HEK293 (cell line): ENCODE measurements around the gene PITPNC1.

Experiments
- CTCF ChIA-PET: fragments of 350-600 bp; formaldehyde crosslinking; extraction: SDS; loops from one replicate; lab custom pipeline; 2021; ENCODE audit warnings: antibody characterized with exemption; lab: Yijun Ruan, JAX
- POLR2A ChIA-PET: fragments of 300-600 bp; formaldehyde crosslinking; extraction: SDS; loops from one replicate; lab custom pipeline; 2020; ENCODE audit warnings: antibody characterized with exemption, inconsistent platforms; lab: Yijun Ruan, JAX
- H3K27ac ChIP-seq: fragments of 200-500 bp; sonication (Bioruptor generic); 2 replicates; pipeline ENCODE4 v1.5.1; 2014; ENCODE audit warnings: low read depth, low read length, control low read depth, inconsistent platforms; ENCODE audit errors: extremely low read depth
- H3K36me3 ChIP-seq, 2 experiments: fragments of 200-500 bp in 1 of 2; sonication (Bioruptor generic) in 1 of 2; 1 replicate in 1 of 2; 2 replicates in 1 of 2; pipeline ENCODE4 v1.5.1; 2014 to 2017; ENCODE audit warnings: inconsistent platforms in 2 of 2, low read length in 2 of 2; ENCODE audit not compliant: control insufficient read depth in 2 of 2, insufficient read depth in 1 of 2
- H3K4me1 ChIP-seq: fragments of 200-500 bp; sonication (Bioruptor generic); 2 replicates; pipeline ENCODE4 v1.5.1; 2014; ENCODE audit warnings: mild to moderate bottlenecking, low read length, inconsistent platforms; ENCODE audit not compliant: control insufficient read depth, insufficient read depth
- H3K4me3 ChIP-seq: 2 replicates; pipeline ENCODE4 v1.5.1; 2011; ENCODE audit warnings: low read depth, mild to moderate bottlenecking, control low read depth, low read length, moderate library complexity
- H3K9me3 ChIP-seq: fragments of 200-500 bp; sonication (Bioruptor generic); 2 replicates; pipeline ENCODE4 v1.5.1; 2014; ENCODE audit warnings: low read depth, low read length, inconsistent platforms; ENCODE audit not compliant: control insufficient read depth, insufficient read depth
- GFI1B ChIP-seq: fragments of 450-650 bp; formaldehyde crosslinking; IDR thresholded peaks from 2 replicates; pipeline ENCODE4 v1.5.1; 2016; ENCODE audit warnings: missing biosample characterization, missing genetic modification characterization
- GLI2 ChIP-seq: fragments of 450-650 bp; formaldehyde crosslinking; IDR thresholded peaks from 2 replicates; pipeline ENCODE4; 2017; ENCODE audit warnings: missing biosample characterization, missing genetic modification characterization, low read depth, borderline replicate concordance
- PRDM1 ChIP-seq: fragments of 450-650 bp; formaldehyde crosslinking; IDR thresholded peaks from 2 replicates; pipeline ENCODE4; 2016; ENCODE audit warnings: missing biosample characterization, missing genetic modification characterization
- ZBTB21 ChIP-seq: fragments of 450-650 bp; formaldehyde crosslinking; IDR thresholded peaks from 2 replicates; pipeline ENCODE4 v1.5.1; 2017; ENCODE audit warnings: missing biosample characterization, missing genetic modification characterization
- ZBTB8A ChIP-seq: fragments of 450-650 bp; formaldehyde crosslinking; IDR thresholded peaks from 2 replicates; pipeline ENCODE4 v1.5.1; 2016; ENCODE audit warnings: missing biosample characterization, missing genetic modification characterization
- ZNF140 ChIP-seq: fragments of 450-650 bp; formaldehyde crosslinking; IDR thresholded peaks from 2 replicates; pipeline ENCODE4 v1.5.1; 2016; ENCODE audit warnings: missing biosample characterization, missing genetic modification characterization
- ZNF23 ChIP-seq: fragments of 450-650 bp; formaldehyde crosslinking; IDR thresholded peaks from 2 replicates; pipeline ENCODE4 v1.5.1; 2016; ENCODE audit warnings: missing biosample characterization, missing genetic modification characterization, borderline replicate concordance
- ZNF266 ChIP-seq: fragments of 450-650 bp; formaldehyde crosslinking; IDR thresholded peaks from 2 replicates; pipeline ENCODE4 v1.5.1; 2016; ENCODE audit warnings: missing biosample characterization, missing genetic modification characterization, low read depth
- ZNF354C ChIP-seq: fragments of 450-650 bp; formaldehyde crosslinking; IDR thresholded peaks from 2 replicates; pipeline ENCODE4 v1.5.1; 2016; ENCODE audit warnings: missing biosample characterization, missing genetic modification characterization, low read depth, borderline replicate concordance
- ZNF394 ChIP-seq: fragments of 450-650 bp; formaldehyde crosslinking; IDR thresholded peaks from 2 replicates; pipeline ENCODE4 v1.5.1; 2016; ENCODE audit warnings: missing biosample characterization, missing genetic modification characterization, mild to moderate bottlenecking, moderate library complexity, borderline replicate concordance
- ZNF426 ChIP-seq: fragments of 450-650 bp; formaldehyde crosslinking; IDR thresholded peaks from 2 replicates; pipeline ENCODE4 v1.5.1; 2017; ENCODE audit warnings: missing biosample characterization, missing genetic modification characterization, mild to moderate bottlenecking, inconsistent platforms, moderate library complexity
- ZNF433 ChIP-seq: fragments of 450-650 bp; formaldehyde crosslinking; IDR thresholded peaks from 2 replicates; pipeline ENCODE4 v1.5.1; 2016; ENCODE audit warnings: missing biosample characterization, missing genetic modification characterization, low read depth
- ZNF510 ChIP-seq: fragments of 450-650 bp; formaldehyde crosslinking; IDR thresholded peaks from 2 replicates; pipeline ENCODE4 v1.5.1; 2018; ENCODE audit warnings: mild to moderate bottlenecking, missing genetic modification characterization, missing biosample characterization; ENCODE audit not compliant: insufficient replicate concordance
- ZNF529 ChIP-seq: fragments of 450-650 bp; formaldehyde crosslinking; IDR thresholded peaks from 2 replicates; pipeline ENCODE4 v1.5.1; 2017; ENCODE audit warnings: missing genetic modification characterization, missing biosample characterization; ENCODE audit not compliant: insufficient replicate concordance
- ZNF555 ChIP-seq: fragments of 450-650 bp; formaldehyde crosslinking; conservative IDR thresholded peaks from 2 replicates; pipeline ENCODE4 v1.5.1; 2017; ENCODE audit warnings: missing biosample characterization, mild to moderate bottlenecking, missing genetic modification characterization, inconsistent platforms
- ZNF623 ChIP-seq: fragments of 450-650 bp; formaldehyde crosslinking; IDR thresholded peaks from 2 replicates; pipeline ENCODE4 v1.5.1; 2016; ENCODE audit warnings: missing biosample characterization, missing genetic modification characterization
- ZNF654 ChIP-seq: fragments of 450-650 bp; formaldehyde crosslinking; IDR thresholded peaks from 2 replicates; pipeline ENCODE4 v1.5.1; 2016; ENCODE audit warnings: low read depth, missing biosample characterization, missing genetic modification characterization
- ZNF785 ChIP-seq: fragments of 450-650 bp; formaldehyde crosslinking; IDR thresholded peaks from 2 replicates; pipeline ENCODE4 v1.5.1; 2016; ENCODE audit warnings: missing biosample characterization, missing genetic modification characterization
- ZNF791 ChIP-seq: fragments of 450-650 bp; formaldehyde crosslinking; IDR thresholded peaks from 2 replicates; pipeline ENCODE4 v1.5.1; 2016; ENCODE audit warnings: missing biosample characterization, missing genetic modification characterization
- TF ChIP-seq, protein P1 (sequence below): fragments of 450-650 bp; formaldehyde crosslinking; conservative IDR thresholded peaks from 2 replicates; pipeline ENCODE4 v1.5.1; 2016; ENCODE audit warnings: low read depth, missing biosample characterization, missing genetic modification characterization
- TF ChIP-seq, protein P2 (sequence below): fragments of 450-650 bp; formaldehyde crosslinking; IDR thresholded peaks from 2 replicates; pipeline ENCODE4 v1.5.1; 2016; ENCODE audit warnings: missing biosample characterization, missing genetic modification characterization
- TF ChIP-seq, protein P3 (sequence below): sonication (generic); formaldehyde crosslinking; IDR thresholded peaks from 2 replicates; pipeline ENCODE4 v1.8.1; 2022; ENCODE audit warnings: mild to moderate bottlenecking, moderate library complexity, missing genetic modification reagents
- TF ChIP-seq, protein P4 (sequence below): fragments of 450-650 bp; formaldehyde crosslinking; IDR thresholded peaks from 2 replicates; pipeline ENCODE4 v1.5.1; 2016; ENCODE audit warnings: missing biosample characterization, missing genetic modification characterization, low read depth
- TF ChIP-seq, protein P5 (sequence below): fragments of 450-650 bp; formaldehyde crosslinking; conservative IDR thresholded peaks from 2 replicates; pipeline ENCODE4 v1.5.1; 2016; ENCODE audit warnings: low read depth, missing biosample characterization, missing genetic modification characterization

Gene PITPNC1

DNA sequence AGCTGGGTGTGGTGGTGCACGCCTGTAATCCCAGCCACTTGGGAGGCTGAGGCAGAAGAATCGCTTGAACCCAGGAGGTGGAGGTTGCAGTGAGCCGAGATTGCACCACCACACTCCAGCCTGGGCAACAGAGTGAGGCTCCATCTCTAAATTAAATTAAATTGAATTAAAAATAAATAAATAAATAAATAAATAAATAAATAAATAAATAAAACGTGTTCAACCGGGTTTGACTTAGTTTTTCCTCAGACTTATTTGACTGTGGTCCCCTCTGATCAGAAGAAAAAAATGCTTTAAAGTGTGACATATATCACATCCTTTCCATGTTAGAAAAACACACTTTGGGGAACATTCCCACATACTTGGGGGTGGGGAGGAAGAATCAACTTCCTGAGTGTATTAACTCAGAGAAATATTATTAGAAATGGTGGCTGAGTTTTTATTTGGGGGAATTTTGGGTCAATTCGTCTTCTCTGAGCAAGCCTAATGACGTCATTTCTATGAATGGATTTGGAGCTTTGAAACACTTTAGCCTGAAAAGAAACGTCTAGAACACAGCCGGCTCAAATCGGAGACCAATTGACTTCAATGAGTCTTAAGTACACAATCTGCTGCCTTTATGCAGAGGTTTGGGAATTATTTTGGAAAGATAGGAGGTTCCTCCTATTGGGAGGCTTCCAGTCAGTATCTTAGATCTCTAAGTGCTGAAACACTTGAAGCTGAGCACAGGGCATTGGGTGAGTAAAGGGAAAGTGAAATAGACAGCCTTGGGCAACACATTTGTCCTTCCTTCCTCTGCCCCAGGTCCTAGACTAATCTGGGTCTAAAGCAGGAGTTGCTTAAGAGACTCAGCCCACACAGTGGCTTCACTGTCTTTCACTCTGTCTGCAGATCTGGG is 132.6 kb downstream of the PITPNC1 start:
- Histone ChIP-seq H3K36me3 (no peaks in the 10 kb centered on the region), H3K4me3 (no peak overlapping the region), H3K27ac (no peak overlapping the region), H3K4me1 (peaks cover 2% of the 10 kb centered on the region; the same call in 1 of the 2 replicates), H3K9me3 (no peaks in the 10 kb centered on the region)
- ChIA-PET POLR2A (no interaction called here), CTCF (interaction anchor here (0.5 kb wide), 1 partner anchor 235 kb away, joined by 4 read pairs; no protein-coding TSS in a partner anchor)
- TF ChIP-seq, protein P1, sequence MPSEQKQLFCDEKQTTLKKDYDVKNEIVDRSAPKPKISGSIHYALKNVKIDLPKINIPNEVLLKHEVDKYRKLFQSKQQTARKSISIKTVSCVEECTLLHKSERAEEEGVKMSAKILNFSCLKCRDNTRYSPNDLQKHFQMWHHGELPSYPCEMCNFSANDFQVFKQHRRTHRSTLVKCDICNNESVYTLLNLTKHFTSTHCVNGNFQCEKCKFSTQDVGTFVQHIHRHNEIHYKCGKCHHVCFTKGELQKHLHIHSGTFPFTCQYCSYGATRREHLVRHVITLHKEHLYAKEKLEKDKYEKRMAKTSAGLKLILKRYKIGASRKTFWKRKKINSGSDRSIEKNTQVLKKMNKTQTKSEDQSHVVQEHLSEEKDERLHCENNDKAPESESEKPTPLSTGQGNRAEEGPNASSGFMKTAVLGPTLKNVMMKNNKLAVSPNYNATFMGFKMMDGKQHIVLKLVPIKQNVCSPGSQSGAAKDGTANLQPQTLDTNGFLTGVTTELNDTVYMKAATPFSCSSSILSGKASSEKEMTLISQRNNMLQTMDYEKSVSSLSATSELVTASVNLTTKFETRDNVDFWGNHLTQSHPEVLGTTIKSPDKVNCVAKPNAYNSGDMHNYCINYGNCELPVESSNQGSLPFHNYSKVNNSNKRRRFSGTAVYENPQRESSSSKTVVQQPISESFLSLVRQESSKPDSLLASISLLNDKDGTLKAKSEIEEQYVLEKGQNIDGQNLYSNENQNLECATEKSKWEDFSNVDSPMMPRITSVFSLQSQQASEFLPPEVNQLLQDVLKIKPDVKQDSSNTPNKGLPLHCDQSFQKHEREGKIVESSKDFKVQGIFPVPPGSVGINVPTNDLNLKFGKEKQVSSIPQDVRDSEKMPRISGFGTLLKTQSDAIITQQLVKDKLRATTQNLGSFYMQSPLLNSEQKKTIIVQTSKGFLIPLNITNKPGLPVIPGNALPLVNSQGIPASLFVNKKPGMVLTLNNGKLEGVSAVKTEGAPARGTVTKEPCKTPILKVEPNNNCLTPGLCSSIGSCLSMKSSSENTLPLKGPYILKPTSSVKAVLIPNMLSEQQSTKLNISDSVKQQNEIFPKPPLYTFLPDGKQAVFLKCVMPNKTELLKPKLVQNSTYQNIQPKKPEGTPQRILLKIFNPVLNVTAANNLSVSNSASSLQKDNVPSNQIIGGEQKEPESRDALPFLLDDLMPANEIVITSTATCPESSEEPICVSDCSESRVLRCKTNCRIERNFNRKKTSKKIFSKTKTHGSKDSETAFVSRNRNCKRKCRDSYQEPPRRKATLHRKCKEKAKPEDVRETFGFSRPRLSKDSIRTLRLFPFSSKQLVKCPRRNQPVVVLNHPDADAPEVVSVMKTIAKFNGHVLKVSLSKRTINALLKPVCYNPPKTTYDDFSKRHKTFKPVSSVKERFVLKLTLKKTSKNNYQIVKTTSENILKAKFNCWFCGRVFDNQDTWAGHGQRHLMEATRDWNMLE (tag by site-specific recombination): peak; percentile 84
- TF ChIP-seq ZNF529 (tag by site-specific recombination) (peak; percentile 22), ZNF623 (tag by site-specific recombination) (peak; percentile 70), ZNF266 (tag by site-specific recombination) (0 out of 2 replicates have a peak, but pooled peaks have one; percentile 35), ZNF654 (peak; percentile 33; the same call in 1 of the 2 replicates), ZNF426 (peak; percentile 81), ZNF433 (tag by site-specific recombination) (peak; percentile 15; the same call in 1 of the 2 replicates), ZNF394 (tag by site-specific recombination) (peak; percentile 93), PRDM1 (tag by site-specific recombination) (no peak), ZBTB21 (tag by site-specific recombination) (0 out of 2 replicates have a peak, but pooled peaks have one; percentile 41), ZNF785 (tag by site-specific recombination) (no peak), ZNF510 (tag by site-specific recombination) (peak; percentile 60), ZNF791 (no peak), GFI1B (tag by site-specific recombination) (0 out of 2 replicates have a peak, but pooled peaks have one; percentile 26), ZNF555 (tag by site-specific recombination) (peak; percentile 82), GLI2 (tag by site-specific recombination) (peak; percentile 18; the same call in 1 of the 2 replicates), ZNF140 (tag by site-specific recombination) (peak; percentile 47; the same call in 1 of the 2 replicates), ZNF23 (tag by site-specific recombination) (no peak), ZBTB8A (tag by site-specific recombination) (peak; percentile 76), ZNF354C (tag by site-specific recombination) (0 out of 2 replicates have a peak, but pooled peaks have one; percentile 55)
- TF ChIP-seq, protein P2, sequence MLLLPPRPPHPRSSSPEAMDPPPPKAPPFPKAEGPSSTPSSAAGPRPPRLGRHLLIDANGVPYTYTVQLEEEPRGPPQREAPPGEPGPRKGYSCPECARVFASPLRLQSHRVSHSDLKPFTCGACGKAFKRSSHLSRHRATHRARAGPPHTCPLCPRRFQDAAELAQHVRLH: 0 out of 2 replicates have a peak, but pooled peaks have one; percentile 12
- TF ChIP-seq, protein P3, sequence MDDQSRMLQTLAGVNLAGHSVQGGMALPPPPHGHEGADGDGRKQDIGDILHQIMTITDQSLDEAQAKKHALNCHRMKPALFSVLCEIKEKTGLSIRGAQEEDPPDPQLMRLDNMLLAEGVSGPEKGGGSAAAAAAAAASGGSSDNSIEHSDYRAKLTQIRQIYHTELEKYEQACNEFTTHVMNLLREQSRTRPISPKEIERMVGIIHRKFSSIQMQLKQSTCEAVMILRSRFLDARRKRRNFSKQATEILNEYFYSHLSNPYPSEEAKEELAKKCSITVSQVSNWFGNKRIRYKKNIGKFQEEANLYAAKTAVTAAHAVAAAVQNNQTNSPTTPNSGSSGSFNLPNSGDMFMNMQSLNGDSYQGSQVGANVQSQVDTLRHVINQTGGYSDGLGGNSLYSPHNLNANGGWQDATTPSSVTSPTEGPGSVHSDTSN (CRISPR knock-in tag): no peak
- TF ChIP-seq, protein P4, sequence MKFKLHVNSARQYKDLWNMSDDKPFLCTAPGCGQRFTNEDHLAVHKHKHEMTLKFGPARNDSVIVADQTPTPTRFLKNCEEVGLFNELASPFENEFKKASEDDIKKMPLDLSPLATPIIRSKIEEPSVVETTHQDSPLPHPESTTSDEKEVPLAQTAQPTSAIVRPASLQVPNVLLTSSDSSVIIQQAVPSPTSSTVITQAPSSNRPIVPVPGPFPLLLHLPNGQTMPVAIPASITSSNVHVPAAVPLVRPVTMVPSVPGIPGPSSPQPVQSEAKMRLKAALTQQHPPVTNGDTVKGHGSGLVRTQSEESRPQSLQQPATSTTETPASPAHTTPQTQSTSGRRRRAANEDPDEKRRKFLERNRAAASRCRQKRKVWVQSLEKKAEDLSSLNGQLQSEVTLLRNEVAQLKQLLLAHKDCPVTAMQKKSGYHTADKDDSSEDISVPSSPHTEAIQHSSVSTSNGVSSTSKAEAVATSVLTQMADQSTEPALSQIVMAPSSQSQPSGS (tag by site-specific recombination): no peak
- TF ChIP-seq, protein P5, sequence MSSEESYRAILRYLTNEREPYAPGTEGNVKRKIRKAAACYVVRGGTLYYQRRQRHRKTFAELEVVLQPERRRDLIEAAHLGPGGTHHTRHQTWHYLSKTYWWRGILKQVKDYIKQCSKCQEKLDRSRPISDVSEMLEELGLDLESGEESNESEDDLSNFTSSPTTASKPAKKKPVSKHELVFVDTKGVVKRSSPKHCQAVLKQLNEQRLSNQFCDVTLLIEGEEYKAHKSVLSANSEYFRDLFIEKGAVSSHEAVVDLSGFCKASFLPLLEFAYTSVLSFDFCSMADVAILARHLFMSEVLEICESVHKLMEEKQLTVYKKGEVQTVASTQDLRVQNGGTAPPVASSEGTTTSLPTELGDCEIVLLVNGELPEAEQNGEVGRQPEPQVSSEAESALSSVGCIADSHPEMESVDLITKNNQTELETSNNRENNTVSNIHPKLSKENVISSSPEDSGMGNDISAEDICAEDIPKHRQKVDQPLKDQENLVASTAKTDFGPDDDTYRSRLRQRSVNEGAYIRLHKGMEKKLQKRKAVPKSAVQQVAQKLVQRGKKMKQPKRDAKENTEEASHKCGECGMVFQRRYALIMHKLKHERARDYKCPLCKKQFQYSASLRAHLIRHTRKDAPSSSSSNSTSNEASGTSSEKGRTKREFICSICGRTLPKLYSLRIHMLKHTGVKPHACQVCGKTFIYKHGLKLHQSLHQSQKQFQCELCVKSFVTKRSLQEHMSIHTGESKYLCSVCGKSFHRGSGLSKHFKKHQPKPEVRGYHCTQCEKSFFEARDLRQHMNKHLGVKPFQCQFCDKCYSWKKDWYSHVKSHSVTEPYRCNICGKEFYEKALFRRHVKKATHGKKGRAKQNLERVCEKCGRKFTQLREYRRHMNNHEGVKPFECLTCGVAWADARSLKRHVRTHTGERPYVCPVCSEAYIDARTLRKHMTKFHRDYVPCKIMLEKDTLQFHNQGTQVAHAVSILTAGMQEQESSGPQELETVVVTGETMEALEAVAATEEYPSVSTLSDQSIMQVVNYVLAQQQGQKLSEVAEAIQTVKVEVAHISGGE: peak; percentile 78
